ENCODE results near the gene ZNF420.
"Not testable (repeated sequence)": the region's sequence is repeated elsewhere in the genome, so short reads cannot be mapped to it uniquely, and the experiment has no call there.

ZNF420 gene

GRCh38 chr19:37095859-37096258 is 17.6 kb downstream of the ZNF420 start:
- no peak overlapping the region for H3K4me3 ChIP-seq (replicated peaks in 1 of 2; ENCODE audit: low read depth in 2 of 2, low read length in 2 of 2)
- DNase-seq (ENCODE audit: low read depth in 2 of 2), result no peak
- TF ChIP-seq CTCF (IDR thresholded peaks at IDR 0.05; ENCODE audit: low read depth, low read length), result no peak

GRCh38 chr19:37098570-37098969 is 20.3 kb downstream of the ZNF420 start:
- H3K4me3 ChIP-seq (replicated peaks in 1 of 2; ENCODE audit: low read depth in 2 of 2, low read length in 2 of 2), result no peak overlapping the region
- no peak for DNase-seq (ENCODE audit: low read depth in 2 of 2)
- TF ChIP-seq CTCF (IDR thresholded peaks at IDR 0.05; ENCODE audit: low read depth, low read length), result no peak

- not testable (repeated sequence) for DNase-seq (ENCODE audit: low read depth in 2 of 2); H3K4me3 ChIP-seq (replicated peaks in 1 of 2; ENCODE audit: low read depth in 2 of 2, low read length in 2 of 2)
These were observed 25.9 kb downstream of the ZNF420 start for GRCh38 chr19:37104135-37104534.

GRCh38 chr19:37111753-37112152 is 33.5 kb downstream of the ZNF420 start:
- TF ChIP-seq CTCF (IDR thresholded peaks at IDR 0.05; ENCODE audit: low read depth, low read length), result peak; percentile 29
- H3K4me3 ChIP-seq (replicated peaks in 1 of 2; ENCODE audit: low read depth in 2 of 2, low read length in 2 of 2), result not testable (repeated sequence)
- DNase-seq (ENCODE audit: low read depth in 2 of 2), result peak in 1 of 2 donors; percentile 27

GRCh38 chr19:37114001-37114400 is 35.8 kb downstream of the ZNF420 start:
- peak; percentile 15 for TF ChIP-seq CTCF (IDR thresholded peaks at IDR 0.05; ENCODE audit: low read depth, low read length)
- DNase-seq (ENCODE audit: low read depth in 2 of 2), result no peak
- no peak overlapping the region for H3K4me3 ChIP-seq (replicated peaks in 1 of 2; ENCODE audit: low read depth in 2 of 2, low read length in 2 of 2)

- H3K4me3 ChIP-seq (replicated peaks in 1 of 2; ENCODE audit: low read depth in 2 of 2, low read length in 2 of 2); DNase-seq (ENCODE audit: low read depth in 2 of 2): not testable (repeated sequence)
These were observed 43.9 kb downstream of the ZNF420 start for GRCh38 chr19:37122093-37122492.

- DNase-seq (ENCODE audit: low read depth in 2 of 2), result peak in 1 of 2 donors; percentile 9
- H3K4me3 ChIP-seq (replicated peaks in 1 of 2; ENCODE audit: low read depth in 2 of 2, low read length in 2 of 2), result no peak overlapping the region
- no peak for TF ChIP-seq CTCF (IDR thresholded peaks at IDR 0.05; ENCODE audit: low read depth, low read length)
These were observed 50.0 kb downstream of the ZNF420 start for GRCh38 chr19:37127999-37128820.

GRCh38 chr19:37128821-37129177 is 50.6 kb downstream of the ZNF420 start:
- DNase-seq (ENCODE audit: low read depth in 2 of 2), result no peak
- no peak for TF ChIP-seq CTCF (IDR thresholded peaks at IDR 0.05; ENCODE audit: low read depth, low read length)
- no peak overlapping the region for H3K4me3 ChIP-seq (replicated peaks in 1 of 2; ENCODE audit: low read depth in 2 of 2, low read length in 2 of 2)

Data from cardiac fibroblast (primary cell).